ENCODE measurements around the gene HGD.
"Not testable (repeated sequence)": the region's sequence is repeated elsewhere in the genome, so short reads cannot be mapped to it uniquely, and the experiment has no call there.

The HGD gene

GRCh38 chr3:120682095-120682681 lies at the start of gene HGD:
Gene HGD, minus strand, starts transcription at chr3:120682239. Its CDS starts 128 bp downstream, at chr3:120682111.
- DNase-seq: no peak

GRCh38 chr3:120730576-120731542 lies 48.8 kb upstream of the HGD start:
- DNase-seq: no peak

GRCh38 chr3:120726791-120727190 lies 44.8 kb upstream of the HGD start:
- no peak for DNase-seq

GRCh38 chr3:120719167-120719834 lies 37.3 kb upstream of the HGD start:
- DNase-seq: not testable (repeated sequence)

GRCh38 chr3:120713262-120713661 lies 31.2 kb upstream of the HGD start:
- DNase-seq: no peak

GRCh38 chr3:120710369-120710768 lies 28.3 kb upstream of the HGD start:
- DNase-seq: no peak

GRCh38 chr3:120708408-120708807 lies 26.4 kb upstream of the HGD start:
- no peak for DNase-seq

GRCh38 chr3:120706950-120707349 lies 24.9 kb upstream of the HGD start:
- no peak for DNase-seq

GRCh38 chr3:120705884-120706582 lies 24.0 kb upstream of the HGD start:
- no peak for DNase-seq

GRCh38 chr3:120699333-120699732 lies 17.3 kb upstream of the HGD start:
- DNase-seq: no peak

GRCh38 chr3:120693439-120694171 lies 11.6 kb upstream of the HGD start:
- DNase-seq: peak; percentile 40

GRCh38 chr3:120689395-120689794 lies 7.4 kb upstream of the HGD start:
- DNase-seq: no peak

- no peak for DNase-seq
These were observed 6.1 kb upstream of the HGD start for GRCh38 chr3:120688121-120688520.

- no peak for DNase-seq
These were observed 3.4 kb upstream of the HGD start for GRCh38 chr3:120685411-120685810.

- no peak for DNase-seq
These were observed 2.9 kb upstream of the HGD start for GRCh38 chr3:120684896-120685295.

GRCh38 chr3:120683671-120684301 lies 1.7 kb upstream of the HGD start:
- DNase-seq: no peak

GRCh38 chr3:120683213-120683612 lies 1.2 kb upstream of the HGD start:
- DNase-seq: no peak

GRCh38 chr3:120681506-120682038 lies 467 bp downstream of the HGD start:
- no peak for DNase-seq

- no peak for DNase-seq
These were observed 1.0 kb downstream of the HGD start for GRCh38 chr3:120681018-120681417.

- no peak for DNase-seq
These were observed 1.7 kb downstream of the HGD start for GRCh38 chr3:120680193-120680894.

- no peak for DNase-seq
These were observed 3.1 kb downstream of the HGD start for GRCh38 chr3:120678984-120679383.
